Endothelial cell (in vitro differentiated cells): ENCODE data around the gene DNAH10. TPM values are rescaled to one million over a fixed set of nuclear protein-coding genes. Genes with fewer than 3 reads are reported as not detected.
A peak's percentile ranks its signal among the peaks of the same experiment; 100 is the strongest.

ENCODE experiments used
- DNase-seq: peaks from one replicate; pipeline ENCODE4 v3.0.0; 2021; ENCODE audit warnings: low spot score
- H3K27ac Mint-ChIP-seq: one replicate; pipeline ENCODE4 v1.8.0; 2021; ENCODE audit warnings: mixed read lengths, inconsistent platforms; ENCODE audit not compliant: unreplicated experiment
- H3K27me3 Mint-ChIP-seq: one replicate; pipeline ENCODE4 v1.8.0; 2021; ENCODE audit warnings: mild to moderate bottlenecking, moderate library complexity, mixed read lengths, inconsistent platforms; ENCODE audit not compliant: unreplicated experiment
- H3K36me3 Mint-ChIP-seq: one replicate; pipeline ENCODE4 v1.8.0; 2021; ENCODE audit warnings: mild to moderate bottlenecking, low read depth, mixed read lengths, inconsistent platforms; ENCODE audit not compliant: unreplicated experiment
- H3K4me1 Mint-ChIP-seq: one replicate; pipeline ENCODE4 v1.8.0; 2021; ENCODE audit warnings: mild to moderate bottlenecking, mixed read lengths, inconsistent platforms; ENCODE audit not compliant: unreplicated experiment
- H3K4me3 Mint-ChIP-seq: one replicate; pipeline ENCODE4 v1.8.0; 2021; ENCODE audit warnings: mild to moderate bottlenecking, mixed read lengths, inconsistent platforms; ENCODE audit not compliant: unreplicated experiment
- H3K9me3 Mint-ChIP-seq: one replicate; pipeline ENCODE4 v1.8.0; 2021; ENCODE audit warnings: mixed read lengths, inconsistent platforms; ENCODE audit not compliant: unreplicated experiment
- total RNA-seq: library from RNA; stranded (reverse); fragmentation: NEBNext Ultra II Directional; extraction: Animal tissue kit (Norgen Biotek cat#: 25700); gene quantifications from one replicate; pipeline ENCODE4 v1.2.1, GENCODE V29; 2021; ENCODE audit not compliant: unreplicated experiment
- TF ChIP-seq, protein P1 (sequence below): fragments of 200-600 bp; sonication (generic); IDR thresholded peaks from one replicate; pipeline ENCODE4 v1.5.0; 2021; ENCODE audit warnings: antibody characterized with exemption; ENCODE audit not compliant: unreplicated experiment

Gene DNAH10
- total RNA-seq, 1 donor from 2014 or later, result 1.2 TPM

DNA sequence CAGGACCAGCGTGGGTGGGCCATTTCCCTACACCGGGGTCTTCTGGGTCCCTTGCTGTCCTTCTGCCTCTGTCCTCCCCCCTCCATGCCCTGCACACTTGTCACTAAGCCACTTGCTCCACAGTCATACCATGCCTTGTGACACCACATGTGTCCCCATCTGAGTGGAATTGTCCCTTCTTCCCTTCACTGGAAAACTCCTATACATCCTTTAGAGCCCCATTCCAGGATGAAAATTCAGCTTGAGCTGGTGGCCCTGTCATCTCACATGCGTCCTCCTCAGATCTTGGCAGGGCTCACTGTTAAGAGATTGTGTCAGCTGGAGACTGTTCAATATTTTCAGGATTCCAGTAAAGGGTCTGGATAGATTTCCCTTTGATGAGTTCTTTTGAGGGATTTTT lies 87.4 kb downstream of the DNAH10 start:
- Mint-ChIP-seq H3K4me1 (no peaks in the 10 kb centered on the region), H3K27ac (no peak overlapping the region), H3K9me3 (no peaks in the 10 kb centered on the region), H3K36me3 (no peaks in the 10 kb centered on the region), H3K27me3 (peaks cover 8% of the 10 kb centered on the region), H3K4me3 (no peak overlapping the region)
- TF ChIP-seq, protein P1, sequence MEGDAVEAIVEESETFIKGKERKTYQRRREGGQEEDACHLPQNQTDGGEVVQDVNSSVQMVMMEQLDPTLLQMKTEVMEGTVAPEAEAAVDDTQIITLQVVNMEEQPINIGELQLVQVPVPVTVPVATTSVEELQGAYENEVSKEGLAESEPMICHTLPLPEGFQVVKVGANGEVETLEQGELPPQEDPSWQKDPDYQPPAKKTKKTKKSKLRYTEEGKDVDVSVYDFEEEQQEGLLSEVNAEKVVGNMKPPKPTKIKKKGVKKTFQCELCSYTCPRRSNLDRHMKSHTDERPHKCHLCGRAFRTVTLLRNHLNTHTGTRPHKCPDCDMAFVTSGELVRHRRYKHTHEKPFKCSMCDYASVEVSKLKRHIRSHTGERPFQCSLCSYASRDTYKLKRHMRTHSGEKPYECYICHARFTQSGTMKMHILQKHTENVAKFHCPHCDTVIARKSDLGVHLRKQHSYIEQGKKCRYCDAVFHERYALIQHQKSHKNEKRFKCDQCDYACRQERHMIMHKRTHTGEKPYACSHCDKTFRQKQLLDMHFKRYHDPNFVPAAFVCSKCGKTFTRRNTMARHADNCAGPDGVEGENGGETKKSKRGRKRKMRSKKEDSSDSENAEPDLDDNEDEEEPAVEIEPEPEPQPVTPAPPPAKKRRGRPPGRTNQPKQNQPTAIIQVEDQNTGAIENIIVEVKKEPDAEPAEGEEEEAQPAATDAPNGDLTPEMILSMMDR, result no peak
- DNase-seq, result no peak

DNA sequence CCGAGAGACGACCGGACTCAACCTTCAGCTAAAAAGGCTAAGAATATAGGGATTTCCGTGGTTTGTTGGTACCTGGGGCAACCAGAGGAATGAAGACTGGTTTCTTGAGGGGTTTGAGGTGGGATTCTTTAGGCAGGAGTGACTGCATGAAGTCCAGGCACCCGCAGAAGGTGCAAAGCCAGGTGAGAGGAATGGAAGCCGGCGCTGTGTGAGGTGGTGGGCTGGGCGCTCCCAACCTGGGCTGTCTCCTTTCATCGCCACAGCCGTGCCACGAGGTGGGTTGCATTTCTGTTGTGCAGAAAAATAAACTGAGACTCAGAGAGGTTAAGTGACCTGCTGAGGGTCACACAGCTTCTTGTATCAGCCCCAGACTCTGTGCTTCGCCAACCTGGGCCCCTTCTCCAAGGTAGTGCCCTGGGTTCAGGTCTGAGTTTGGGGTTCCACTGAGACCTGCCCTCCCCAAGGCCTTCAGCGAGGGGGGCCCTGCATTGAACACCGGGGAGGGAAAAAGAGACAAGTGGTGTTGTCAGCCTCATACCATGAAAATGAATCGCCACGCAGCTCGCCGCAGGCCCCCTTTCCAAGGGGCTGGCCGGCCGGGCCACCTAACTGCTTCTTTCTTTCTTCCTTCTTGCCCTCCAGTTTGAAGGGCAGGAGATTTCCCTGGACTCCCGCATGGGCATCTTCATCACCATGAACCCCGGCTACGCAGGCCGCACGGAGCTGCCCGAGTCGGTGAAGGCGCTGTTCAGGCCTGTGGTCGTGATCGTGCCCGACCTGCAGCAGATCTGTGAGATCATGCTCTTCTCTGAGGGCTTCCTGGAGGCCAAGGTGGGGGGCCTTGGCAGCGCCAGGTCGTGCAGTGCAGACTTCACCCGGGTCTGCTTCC lies 88.4 kb downstream of the DNAH10 start:
- Mint-ChIP-seq H3K27me3 (peaks cover 8% of the 10 kb centered on the region), H3K27ac (no peak overlapping the region), H3K4me1 (no peaks in the 10 kb centered on the region), H3K9me3 (no peaks in the 10 kb centered on the region), H3K36me3 (no peaks in the 10 kb centered on the region), H3K4me3 (no peak overlapping the region)
- DNase-seq, result no peak
- TF ChIP-seq, protein P1, result no peak

DNA sequence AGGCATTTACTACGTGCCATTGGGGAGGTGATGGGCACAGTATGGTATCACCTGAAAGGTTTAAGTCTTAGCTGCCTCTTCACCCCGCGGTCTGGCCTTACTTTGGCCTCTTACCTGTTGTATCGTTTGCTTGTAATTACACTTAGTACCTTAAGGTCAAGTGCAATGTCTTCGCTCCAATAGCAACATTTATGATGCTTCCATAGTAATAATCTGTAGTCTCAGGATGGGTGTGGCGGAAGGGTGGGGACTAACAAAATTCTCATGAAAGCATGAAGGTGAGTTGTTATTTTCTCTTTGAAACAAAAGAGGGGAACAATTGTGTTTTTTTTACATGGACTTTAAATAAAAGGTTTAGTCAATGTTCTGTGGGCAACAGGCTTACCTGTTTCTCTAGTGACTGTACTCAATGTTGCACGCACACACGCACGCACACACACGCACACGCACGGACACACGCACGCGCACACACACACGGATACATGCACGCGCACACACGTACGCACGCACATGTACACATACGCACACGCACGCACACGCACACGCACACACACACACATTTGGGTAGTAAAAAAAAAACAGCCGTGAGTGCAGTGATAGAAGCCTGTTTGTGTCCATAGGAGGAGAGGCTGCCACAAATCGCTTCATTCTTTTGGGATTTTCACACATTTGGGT lies 91.4 kb downstream of the DNAH10 start:
- Mint-ChIP-seq H3K4me3 (peak overlapping the region; percentile 15), H3K9me3 (no peaks in the 10 kb centered on the region), H3K27me3 (peaks cover 5% of the 10 kb centered on the region), H3K4me1 (no peaks in the 10 kb centered on the region), H3K36me3 (no peaks in the 10 kb centered on the region), H3K27ac (no peak overlapping the region)
- TF ChIP-seq, protein P1, result no peak
- DNase-seq, result no peak

DNA sequence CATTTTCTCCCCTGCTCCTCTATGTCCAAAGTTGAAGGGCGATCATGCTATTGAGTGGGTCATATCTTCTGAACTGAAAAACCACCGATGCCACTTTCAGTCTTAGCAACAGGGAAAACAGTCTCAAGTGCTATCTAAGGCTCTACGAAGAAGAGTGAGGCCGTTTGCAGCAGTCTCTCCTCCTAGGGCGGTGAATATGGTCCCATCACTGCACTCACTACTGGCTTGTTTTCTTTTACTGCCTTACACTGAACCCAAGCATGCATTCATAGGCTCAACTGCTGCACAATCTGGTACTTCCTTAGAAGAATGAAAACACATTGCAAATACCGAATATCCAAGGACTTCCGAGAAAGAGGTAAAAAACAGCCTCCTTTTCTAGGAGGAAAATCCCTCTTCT lies 92.1 kb downstream of the DNAH10 start:
- Mint-ChIP-seq H3K27ac (no peak overlapping the region), H3K4me3 (no peak overlapping the region), H3K27me3 (peaks cover 7% of the 10 kb centered on the region), H3K9me3 (no peaks in the 10 kb centered on the region), H3K4me1 (no peaks in the 10 kb centered on the region), H3K36me3 (no peaks in the 10 kb centered on the region)
- DNase-seq, result no peak
- TF ChIP-seq, protein P1, result no peak

DNA sequence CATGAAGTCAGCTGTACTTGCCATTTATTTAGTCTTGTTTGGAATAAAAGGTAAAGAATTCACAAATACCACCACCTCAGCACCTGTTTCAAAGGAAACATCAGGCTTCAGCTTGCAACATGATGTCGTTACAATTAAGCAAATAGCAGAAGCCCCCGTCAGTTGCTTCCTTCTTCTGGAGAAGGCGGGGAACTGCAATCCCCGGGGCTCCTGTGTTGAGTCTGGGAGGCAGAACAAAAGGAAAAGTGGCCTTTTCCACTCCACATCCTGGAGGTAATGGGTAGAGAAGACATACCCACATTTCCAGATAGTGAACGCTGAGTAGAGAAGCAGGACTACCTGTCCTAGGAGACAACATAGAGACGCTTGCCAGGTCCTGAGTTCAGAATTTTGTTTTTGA lies 92.8 kb downstream of the DNAH10 start:
- TF ChIP-seq, protein P1, result no peak
- no peaks in the 10 kb centered on the region for H3K36me3 Mint-ChIP-seq
- DNase-seq, result no peak
- no peak overlapping the region for H3K27ac Mint-ChIP-seq
- peaks cover 7% of the 10 kb centered on the region for H3K27me3 Mint-ChIP-seq
- no peaks in the 10 kb centered on the region for H3K4me1 Mint-ChIP-seq
- no peaks in the 10 kb centered on the region for H3K9me3 Mint-ChIP-seq
- no peak overlapping the region for H3K4me3 Mint-ChIP-seq
